HG02759 (cell line): Measurements from ENCODE around the gene STX10.

Experiments
- ATAC-seq: cut with Tn5 transposase; IDR thresholded peaks from one replicate; pipeline ENCODE4 v1.9.1; 2021; ENCODE audit warnings: mild to moderate bottlenecking, moderate library complexity; ENCODE audit not compliant: unreplicated experiment

STX10 gene

DNA sequence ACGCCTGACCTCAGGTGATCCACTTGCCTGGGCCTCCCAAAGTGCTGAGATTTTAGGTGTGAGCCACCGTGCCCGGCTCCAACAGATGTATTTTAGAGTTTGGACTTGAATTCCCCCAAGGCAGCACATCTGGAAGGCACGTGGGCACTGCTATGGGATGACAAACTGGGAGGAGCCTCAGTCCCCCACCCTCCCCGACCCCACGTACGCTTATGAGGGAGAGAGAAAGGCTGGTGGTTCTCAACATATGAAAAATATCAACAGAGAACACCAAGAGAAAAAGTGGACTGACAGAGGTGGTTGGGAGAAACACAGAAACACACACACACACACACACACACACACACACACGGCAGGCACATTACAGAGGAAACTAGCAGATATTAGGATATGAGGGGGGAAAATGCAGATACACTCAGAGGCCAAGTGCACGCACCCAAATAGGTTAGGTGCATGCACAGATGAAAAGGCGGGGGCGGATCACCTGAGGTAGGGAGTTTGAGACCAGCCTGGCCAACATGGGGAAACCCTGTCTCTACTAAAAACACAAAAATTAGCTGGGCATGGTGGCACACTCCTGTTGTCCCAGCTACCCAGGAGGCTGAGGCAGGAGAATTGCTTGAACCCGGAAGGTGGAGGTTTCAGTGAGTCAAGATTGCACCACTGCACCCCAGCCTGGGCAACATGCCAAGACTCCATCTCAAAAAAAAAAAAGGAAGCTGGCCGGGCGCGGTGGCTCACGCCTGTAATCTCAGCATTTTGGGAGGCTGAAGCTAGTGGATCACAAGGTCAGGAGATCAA lies 3.2 kb downstream of the STX10 start:
- ATAC-seq: no peak

DNA sequence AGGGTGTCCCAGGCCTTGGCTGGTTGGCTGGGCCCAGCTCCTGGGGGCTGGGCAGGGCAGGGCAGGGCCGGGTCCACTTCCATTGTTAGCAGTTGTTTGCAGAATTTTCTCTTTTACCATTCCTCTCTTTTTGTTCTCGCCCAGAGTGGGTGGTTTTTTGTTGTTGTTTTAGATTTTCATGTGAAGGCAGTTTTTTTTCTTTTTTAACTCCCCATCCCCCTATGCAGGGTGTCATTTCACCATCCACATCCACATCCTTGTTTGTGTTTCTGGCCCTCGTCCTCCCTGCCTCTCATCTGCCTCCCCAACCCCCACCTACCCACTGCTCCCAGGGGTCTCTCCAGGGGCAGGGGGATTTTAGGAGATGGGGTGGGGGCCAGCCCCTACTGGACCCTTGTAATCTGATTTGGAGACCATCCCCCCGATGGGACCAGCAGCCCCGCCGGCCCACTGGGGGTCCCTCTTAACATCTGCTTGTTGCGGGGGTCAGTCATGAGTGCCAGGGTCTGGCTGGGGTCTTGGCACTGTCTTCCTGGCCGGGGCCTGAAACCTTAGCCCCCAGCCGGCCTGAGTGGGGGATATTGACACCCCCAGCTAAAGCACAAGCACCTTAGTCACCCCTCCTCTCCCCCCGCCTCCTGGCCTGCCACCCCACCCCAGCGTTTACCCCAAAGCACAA lies 10.4 kb downstream of the STX10 start:
- no peak for ATAC-seq

DNA sequence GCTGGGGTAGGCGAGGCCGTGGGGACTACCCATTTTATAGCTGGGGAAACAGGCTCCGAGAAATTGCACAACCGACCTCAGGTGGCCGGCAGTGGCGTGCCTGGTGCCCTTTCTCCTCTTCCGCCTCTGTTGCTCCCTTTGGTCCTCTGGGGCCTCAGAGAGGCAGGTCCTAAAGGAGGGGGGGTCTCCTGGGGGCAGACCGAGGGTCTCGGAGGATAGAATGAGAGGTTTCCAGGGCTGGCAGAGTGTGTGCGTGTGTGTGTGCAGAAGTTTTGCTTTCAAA lies 11.3 kb downstream of the STX10 start:
- ATAC-seq: no peak

DNA sequence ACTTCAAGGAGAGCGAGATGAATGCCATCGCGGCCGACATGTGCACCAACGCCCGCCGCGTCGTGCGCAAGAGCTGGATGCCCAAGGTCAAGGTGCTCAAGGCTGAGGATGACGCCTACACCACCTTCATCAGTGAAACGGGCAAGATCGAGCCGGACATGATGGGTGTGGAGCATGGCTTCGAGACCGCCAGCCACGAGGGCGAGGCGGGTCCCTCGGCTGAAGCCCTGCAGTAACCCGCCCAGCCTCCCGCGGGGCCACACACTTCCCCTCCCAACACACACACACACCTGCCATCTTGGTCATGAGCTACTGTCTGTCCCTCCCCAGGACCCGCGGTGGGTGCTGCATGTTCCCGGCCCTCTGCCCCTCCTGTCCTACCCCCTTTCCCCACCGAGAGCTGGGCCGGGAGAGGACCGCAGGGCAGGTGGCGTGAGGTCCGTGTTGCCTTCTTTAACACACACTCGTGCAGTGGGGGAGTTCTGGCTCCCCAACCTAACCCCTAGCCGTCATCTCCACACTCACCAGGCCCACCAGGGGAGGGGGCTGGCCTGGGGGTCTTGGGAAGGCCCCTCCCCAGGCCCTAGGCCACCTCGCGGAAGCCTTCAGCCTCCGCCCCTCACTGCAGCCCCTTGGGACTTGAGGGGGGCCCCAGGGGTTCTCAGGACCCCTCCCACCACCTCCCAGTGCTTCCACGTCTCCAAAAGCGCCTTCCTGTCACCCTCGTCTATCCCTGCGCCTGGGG lies 11.8 kb downstream of the STX10 start:
- ATAC-seq: no peak

DNA sequence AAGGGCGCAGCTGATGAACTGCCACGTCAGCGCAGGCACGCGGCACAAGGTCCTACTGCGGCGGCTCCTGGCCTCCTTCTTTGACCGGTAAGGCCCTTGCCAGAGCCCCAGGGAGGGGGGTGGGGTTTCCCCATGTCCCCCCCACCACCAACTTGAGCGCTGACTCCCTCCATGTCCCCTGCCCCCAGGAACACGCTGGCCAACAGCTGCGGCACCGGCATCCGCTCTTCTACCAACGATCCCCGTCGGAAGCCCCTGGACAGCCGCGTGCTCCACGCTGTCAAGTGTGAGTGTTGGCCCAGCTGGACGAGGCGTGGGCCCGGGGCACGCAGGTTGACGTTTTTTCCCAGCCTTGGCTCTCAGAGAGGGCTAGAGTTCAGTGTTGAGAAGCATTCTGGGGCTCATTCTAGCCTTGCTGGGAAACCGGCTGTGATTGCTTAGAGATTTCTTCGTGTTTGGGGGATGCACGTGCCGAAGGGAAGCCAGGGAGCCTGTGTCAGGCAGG lies 12.8 kb downstream of the STX10 start:
- no peak for ATAC-seq

DNA sequence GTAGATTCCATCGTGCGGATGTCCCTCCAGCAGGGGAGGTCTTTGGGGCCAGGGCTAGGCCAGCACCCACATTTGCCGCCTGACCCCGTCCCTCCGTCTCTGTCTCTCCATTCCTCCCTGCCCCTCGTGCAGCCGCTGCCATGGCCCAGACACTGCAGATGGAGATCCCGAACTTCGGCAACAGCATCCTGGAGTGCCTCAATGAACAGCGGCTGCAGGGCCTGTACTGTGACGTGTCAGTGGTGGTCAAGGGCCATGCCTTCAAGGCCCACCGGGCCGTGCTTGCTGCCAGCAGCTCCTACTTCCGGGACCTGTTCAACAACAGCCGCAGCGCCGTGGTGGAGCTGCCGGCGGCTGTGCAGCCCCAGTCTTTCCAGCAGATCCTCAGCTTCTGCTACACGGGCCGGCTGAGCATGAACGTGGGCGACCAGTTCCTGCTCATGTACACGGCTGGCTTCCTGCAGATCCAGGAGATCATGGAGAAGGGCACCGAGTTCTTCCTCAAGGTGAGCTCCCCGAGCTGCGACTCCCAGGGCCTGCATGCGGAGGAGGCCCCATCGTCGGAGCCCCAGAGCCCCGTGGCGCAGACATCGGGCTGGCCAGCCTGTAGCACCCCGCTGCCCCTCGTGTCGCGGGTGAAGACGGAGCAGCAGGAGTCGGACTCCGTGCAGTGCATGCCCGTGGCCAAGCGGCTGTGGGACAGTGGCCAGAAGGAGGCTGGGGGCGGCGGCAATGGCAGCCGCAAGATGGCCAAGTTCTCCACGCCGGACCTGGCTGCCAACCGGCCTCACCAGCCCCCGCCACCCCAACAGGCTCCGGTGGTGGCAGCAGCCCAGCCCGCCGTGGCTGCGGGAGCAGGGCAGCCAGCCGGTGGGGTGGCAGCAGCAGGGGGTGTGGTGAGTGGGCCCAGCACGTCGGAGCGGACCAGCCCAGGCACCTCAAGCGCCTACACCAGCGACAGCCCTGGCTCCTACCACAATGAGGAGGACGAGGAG lies 14.8 kb downstream of the STX10 start:
- no peak for ATAC-seq

DNA sequence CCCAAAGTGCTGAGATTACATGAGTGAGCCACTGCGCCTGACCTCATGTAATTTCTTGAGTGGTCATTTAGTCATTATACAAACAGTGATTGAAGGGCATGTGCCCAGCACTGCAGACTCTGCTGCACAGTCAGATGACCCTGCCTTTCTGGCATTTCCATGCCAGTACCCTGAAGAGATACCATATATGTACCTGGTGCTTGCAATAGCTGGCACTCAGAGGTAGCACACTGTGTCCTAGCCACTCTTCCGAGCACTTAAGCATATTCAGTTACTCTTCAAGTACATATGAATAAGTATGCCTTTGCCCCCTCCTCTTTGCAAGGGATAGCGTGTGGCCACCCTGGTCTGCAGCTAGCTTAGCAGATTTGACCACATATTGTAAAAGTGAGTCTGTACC lies 15.5 kb downstream of the STX10 start:
- no peak for ATAC-seq

DNA sequence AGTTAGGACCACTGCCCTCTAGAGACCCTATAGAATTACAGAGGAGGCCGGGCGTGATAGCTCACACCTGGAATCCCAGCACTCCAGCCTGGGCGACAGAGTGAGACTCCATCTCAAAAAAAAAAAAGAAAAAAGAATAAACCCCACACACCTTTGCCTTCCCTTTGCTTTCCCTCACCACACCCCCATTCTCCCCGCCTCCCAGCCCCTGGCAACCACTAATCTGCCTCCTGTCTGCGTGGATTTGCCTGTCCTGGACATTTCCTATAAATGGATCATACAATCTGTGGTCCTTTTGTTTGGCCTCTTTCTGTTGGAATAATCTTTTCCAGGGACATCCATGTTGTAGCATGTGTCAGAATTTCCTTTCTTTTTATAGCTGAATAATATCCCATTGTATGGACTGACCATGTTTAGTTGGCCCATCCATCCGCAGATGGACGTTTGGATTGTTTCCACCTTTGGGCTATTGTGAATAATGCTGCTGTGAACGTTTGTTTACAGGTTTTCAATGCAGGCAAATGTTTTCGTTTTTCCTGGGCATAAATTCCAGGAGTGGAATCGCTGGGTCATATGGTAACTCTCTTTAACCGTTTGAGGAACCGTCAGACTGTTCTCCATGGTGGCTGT lies 16.8 kb downstream of the STX10 start:
- no peak for ATAC-seq

DNA sequence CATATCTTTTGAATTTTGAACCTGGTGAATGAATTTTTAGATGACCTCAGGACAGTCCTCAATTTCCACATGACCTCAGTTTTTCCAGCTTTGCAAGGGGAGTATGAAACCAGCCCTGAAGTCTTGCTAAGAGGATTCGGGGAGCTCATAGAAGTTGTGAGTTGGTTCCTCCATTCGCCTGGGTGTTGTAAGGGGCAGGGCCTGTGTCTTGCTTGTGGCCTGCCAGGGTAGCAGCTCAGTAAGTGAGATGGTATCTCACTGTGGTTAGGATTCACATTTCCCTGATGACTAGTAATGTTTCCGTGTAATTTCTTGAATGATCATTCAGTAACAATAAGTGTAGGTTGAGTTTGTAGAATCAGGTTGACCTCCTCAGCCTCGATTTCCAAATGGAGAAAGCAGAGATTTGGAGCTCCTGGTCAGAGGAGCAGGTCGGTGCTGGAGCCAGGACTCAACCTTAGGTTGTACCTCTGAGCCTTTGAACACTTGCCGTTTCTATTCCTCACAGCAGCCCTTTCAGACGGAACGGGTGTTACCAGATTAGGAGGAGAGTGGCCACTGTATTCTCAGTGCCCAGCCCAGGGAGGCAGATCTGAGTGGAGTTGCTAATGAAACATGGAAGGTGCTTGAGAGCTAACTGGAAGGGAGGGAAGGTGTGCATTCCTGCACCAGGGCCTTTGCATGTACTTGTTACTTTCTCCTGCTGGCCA lies 17.5 kb downstream of the STX10 start:
- ATAC-seq: no peak

DNA sequence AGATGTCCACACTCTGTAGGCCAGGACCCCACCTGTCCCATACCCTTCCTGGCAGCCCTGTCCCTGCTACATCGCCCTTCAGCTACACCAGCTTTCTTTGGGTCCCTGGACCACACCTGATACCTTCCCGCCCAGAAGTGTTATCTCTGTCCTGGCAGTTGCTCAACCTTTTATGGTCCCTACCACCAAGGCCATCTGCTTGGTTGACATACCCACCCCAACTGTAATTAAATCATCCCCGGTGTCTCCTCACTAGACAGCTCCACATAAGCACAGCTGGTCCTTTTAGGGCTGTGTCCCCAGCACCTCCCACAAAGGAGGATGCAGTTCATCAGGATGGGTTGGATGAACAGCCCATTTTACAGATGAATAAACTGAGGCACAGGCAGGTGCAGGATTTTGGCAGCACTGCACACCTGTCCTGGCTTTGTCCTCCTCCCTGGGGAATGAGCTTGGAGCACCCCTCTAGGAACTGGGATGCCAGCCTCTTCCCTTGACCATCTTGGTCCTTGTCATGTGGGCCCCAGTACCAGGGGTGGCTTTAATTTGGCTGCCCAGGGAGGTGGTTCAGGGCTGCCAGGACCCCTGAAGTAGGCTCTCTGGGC lies 19.2 kb downstream of the STX10 start:
- ATAC-seq: no peak

DNA sequence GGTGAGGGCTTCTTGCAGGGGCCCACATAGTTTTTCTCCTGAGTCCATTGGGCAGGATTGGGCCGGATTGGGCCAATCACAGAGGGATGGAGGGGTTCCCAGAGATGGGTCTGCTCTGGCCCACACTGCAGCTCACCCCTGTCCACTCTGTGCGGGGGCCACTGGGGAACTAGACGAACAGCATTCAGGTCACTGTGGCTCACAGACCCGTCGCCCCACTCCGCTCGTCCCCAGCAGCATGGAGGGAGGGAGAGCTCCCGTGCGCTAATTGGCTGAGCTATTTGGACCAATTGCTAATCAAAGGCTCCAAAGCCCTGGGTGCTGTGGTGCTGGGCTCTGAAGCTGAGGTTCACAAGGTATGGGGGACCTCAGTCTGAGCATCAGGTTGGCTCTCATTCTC lies 20.8 kb downstream of the STX10 start:
- ATAC-seq: no peak

DNA sequence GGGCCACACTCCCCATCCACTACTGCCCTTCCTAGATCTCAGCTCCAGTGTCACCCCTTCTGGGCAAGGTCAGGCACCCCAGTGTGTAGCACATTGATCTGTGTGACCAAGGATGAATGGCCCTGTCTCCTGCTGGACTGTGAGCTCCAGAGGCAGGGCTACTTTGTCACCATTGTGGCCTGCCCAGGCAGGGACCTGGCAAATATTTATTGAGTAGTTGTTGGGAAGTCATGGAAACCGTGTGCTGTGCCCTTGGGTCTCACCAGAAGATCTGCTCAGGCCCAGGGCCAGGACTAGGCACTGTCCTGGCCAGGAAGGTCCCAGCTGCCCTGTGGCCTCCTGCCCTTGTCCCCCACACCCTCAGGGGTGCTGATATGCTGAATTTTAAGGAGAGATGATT lies 21.6 kb downstream of the STX10 start:
- no peak for ATAC-seq

DNA sequence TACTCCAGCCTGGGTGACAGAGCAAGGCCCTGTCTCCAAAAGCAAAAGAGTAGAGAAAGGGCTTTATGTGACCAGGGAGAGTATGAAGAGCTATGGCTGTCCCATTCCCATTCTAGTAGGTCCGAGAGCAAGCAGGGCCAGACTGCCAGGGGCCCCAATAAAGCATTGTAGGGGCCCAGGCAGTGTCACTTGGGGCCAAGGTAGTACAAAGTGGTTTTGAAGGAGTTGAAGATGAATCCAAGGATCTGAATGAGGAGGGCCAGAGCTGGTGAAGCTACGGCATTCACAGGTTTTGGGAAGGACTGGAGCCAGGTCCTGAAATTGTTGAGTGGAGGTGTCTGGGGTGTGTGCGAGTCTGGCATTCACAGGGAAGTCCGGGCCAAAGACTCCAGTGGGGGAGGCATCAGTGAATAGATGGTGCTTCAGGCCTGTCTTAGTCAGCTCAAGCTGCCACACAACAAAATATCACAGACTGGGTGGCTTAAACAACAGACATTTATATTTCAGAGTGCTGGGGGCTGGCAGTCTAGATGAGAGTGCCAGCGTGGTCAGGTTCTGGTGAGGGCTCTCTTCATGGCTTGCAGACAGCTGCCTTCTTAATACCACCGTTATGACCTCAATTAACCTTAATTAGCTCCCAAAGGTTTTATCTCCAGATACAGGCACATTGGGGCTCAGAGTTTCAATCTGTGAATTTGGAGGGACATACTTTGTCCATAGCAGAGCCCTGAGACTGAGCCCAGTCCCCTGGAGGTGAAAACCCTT lies 22.2 kb downstream of the STX10 start:
- ATAC-seq: no peak

DNA sequence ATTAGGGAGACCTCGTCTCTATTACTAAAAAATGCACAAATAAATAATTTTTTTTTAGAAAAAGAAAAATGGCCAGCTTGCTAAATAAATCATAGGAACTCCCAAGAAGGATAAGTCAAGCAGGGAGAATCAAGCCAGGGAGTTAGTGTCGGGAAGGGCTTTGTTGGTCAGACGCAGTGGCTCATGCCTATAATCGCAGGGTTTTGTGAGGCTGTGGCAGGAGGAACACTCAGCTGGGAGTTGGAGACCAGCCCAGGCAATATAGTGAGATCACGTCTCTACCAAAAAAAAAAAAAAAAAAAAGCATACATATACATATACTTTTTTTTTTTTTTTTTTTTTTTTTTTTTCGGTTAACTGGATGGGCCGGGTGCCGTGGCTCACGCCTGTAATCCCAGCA lies 23.1 kb downstream of the STX10 start:
- no peak for ATAC-seq

DNA sequence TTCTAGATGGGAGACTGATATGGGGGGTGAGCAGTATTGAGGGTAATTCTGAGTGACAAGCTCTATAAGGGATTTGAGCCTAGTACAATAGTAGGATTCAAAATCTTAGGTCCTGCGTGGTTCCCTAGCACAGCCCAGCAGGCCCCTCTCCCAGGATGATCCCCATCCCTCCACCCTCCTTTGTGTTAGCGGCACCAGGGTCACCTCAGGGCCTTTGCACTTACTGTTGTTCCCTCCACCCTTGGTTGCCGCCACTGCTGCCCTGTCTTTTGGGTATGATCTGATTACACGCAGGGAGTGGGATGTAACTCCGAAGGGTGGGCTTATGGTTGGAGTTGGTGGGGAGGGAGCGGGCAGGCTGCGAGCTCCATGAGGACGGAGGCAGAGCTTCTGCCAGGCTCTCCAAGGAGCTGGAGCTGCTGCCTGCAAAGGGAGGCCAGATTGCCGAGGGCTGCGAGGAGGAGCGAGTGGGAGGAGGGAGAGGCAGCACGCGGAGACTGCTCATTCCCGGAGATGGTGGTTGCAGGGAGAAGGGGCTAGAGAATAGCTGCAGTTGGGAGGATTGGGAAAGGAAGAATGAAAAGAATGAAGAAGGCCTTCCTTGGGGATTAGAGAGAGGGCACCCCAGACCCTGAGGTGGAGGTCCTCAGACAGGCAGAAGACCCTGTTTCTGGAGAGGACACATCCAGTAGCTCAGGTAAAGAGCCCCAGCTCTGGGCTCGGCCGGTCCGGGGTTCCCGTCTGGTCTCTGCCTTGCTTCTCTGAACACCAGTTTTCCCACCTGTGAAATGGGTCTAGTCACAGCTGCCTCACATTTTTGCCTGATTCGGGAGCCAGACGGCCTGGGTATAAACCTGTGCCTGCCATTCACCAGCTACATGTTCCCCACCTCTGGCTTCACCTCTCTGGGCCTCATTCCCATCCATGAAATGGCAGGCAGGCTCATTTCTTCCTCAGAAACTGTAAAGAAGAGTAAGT lies 26.9 kb downstream of the STX10 start:
- no peak for ATAC-seq

DNA sequence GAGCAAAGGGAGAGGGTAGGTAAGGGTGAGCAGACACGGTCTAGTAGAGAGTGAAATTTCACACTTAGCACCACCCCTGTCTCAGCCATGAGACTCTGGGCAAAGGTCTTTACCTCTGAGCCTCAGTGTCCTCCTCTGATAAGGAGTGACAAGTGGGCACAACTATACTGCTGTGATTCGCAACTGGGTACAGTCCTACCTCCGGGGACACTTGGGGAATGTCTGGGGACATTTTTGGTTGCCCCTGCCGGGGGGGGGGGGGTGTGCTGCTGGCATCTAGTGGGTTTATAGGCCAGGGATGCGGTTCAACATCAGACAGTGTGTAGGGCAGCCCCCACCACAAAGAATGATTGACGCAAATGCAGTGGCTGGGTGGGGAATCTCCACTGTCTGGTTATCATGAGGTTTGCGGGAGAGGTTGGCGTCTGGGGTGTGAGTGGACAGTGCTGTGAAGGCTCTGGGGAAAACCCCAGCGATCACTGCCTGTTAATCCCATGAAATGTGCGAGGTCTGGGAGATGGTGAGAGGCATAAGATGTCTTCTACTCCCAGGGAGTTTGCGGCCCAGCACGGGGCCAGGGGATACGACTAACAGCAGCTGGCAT lies 27.8 kb downstream of the STX10 start:
- ATAC-seq: no peak
